H1 (cell line): Measurements from ENCODE around the gene RAET1E. TPM values are rescaled to one million over a fixed set of nuclear protein-coding genes. Genes with fewer than 3 reads are reported as not detected.

ENCODE experiments used
- KDM1A ChIP-seq: fragments of 200-600, 300-600 bp; sonication (generic); IDR thresholded peaks from 2 replicates; pipeline ENCODE4 v1.7.1; 2016; ENCODE audit warnings: mild to moderate bottlenecking, low read length, borderline replicate concordance
- polyA plus RNA-seq, 7 experiments: library from polyadenylated mRNA; depleted of rRNA in 3 of 7; stranded (reverse) in 5 of 7; unstranded in 2 of 7; fragments of >200 nt in 5 of 7; fragments of 200-250 nt in 2 of 7; gene quantifications; 1 replicate in 5 of 7; 2 replicates in 1 of 7; 4 replicates in 1 of 7; pipeline versions ENCODE4 v1.2.1 to v1.2.3, GENCODE V29; 2011 to 2013; ENCODE audit warnings: missing spikeins in 2 of 7, mixed read lengths in 2 of 7
- total RNA-seq: library from RNA; stranded (reverse); fragmentation: NEBNext Ultra II Directional; extraction: Animal tissue kit (Norgen Biotek cat#: 25700); gene quantifications from 2 replicates; pipeline ENCODE4 v1.2.1, GENCODE V29; 2021

The RAET1E gene
- total and polyA plus RNA-seq, 2 of the 8 experiments (the other 6 are each of a cell fraction or from before 2014, with no cell fraction given): not detected

DNA sequence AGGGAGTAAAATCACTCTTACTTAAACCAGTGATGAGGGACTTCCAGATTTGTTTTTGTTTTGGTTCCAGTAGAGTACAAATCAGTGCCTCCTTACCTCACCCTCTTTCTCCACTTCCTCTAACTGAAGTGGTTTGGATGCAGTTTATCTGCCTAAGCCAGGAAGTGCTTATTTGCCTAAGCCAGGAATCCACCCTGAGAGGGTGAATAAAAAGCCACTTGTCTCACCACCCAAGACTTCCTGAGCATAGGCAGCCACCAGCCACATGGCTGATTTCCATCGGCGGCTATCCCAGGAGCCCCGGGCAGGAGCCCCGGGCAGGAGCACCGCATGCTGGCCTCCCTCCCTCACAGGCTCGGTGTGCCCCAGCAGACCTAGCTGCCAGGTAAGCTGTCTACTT, 45.7 kb downstream of the RAET1E start (continued):
- TF ChIP-seq KDM1A: no peak
